Measurements from ENCODE around the gene CBX8.

The CBX8 gene

GRCh38 chr17:79748295-79749099 lies 48.4 kb downstream of the CBX8 start:
- no peak for TF ChIP-seq CTCF (conservative IDR thresholded peaks at IDR 0.05; ENCODE audit: control insufficient read depth, insufficient read depth, low read depth, low read length)
- DNase-seq (ENCODE audit: low read depth): no peak
- H3K4me3 ChIP-seq (ENCODE audit: control insufficient read depth, low read depth, low read length): no peak overlapping the region

- no peak for TF ChIP-seq CTCF (conservative IDR thresholded peaks at IDR 0.05; ENCODE audit: control insufficient read depth, insufficient read depth, low read depth, low read length)
- no peak overlapping the region for H3K4me3 ChIP-seq (ENCODE audit: control insufficient read depth, low read depth, low read length)
- DNase-seq (ENCODE audit: low read depth): no peak
Measured at GRCh38 chr17:79747508-79748294, 49.2 kb downstream of the CBX8 start.

- no peak for DNase-seq (ENCODE audit: low read depth)
- no peak overlapping the region for H3K4me3 ChIP-seq (ENCODE audit: control insufficient read depth, low read depth, low read length)
- TF ChIP-seq CTCF (conservative IDR thresholded peaks at IDR 0.05; ENCODE audit: control insufficient read depth, insufficient read depth, low read depth, low read length): no peak
Measured at GRCh38 chr17:79746889-79747507, 49.9 kb downstream of the CBX8 start.

GRCh38 chr17:79745641-79746105 lies 51.2 kb downstream of the CBX8 start:
- no peak for TF ChIP-seq CTCF (conservative IDR thresholded peaks at IDR 0.05; ENCODE audit: control insufficient read depth, insufficient read depth, low read depth, low read length)
- no peak for DNase-seq (ENCODE audit: low read depth)
- H3K4me3 ChIP-seq (ENCODE audit: control insufficient read depth, low read depth, low read length): no peak overlapping the region

- no peak for DNase-seq (ENCODE audit: low read depth)
- no peak for TF ChIP-seq CTCF (conservative IDR thresholded peaks at IDR 0.05; ENCODE audit: control insufficient read depth, insufficient read depth, low read depth, low read length)
- H3K4me3 ChIP-seq (ENCODE audit: control insufficient read depth, low read depth, low read length): no peak overlapping the region
Measured at GRCh38 chr17:79743614-79744013, 53.3 kb downstream of the CBX8 start.

GRCh38 chr17:79742951-79743476 lies 53.9 kb downstream of the CBX8 start:
- no peak for TF ChIP-seq CTCF (conservative IDR thresholded peaks at IDR 0.05; ENCODE audit: control insufficient read depth, insufficient read depth, low read depth, low read length)
- DNase-seq (ENCODE audit: low read depth): no peak
- H3K4me3 ChIP-seq (ENCODE audit: control insufficient read depth, low read depth, low read length): no peak overlapping the region
